GM10266 (cell line): ENCODE data around the gene GOLGA2.

ENCODE experiments used
- DNase-seq: peaks from one replicate; pipeline ENCODE4 v3.0.0; 2012; ENCODE audit errors: extremely low spot score
- CTCF ChIP-seq: IDR thresholded peaks from 2 replicates; pipeline ENCODE4 v1.5.1; 2012; ENCODE audit warnings: mild to moderate bottlenecking, low read depth; ENCODE audit not compliant: control insufficient read depth, insufficient read depth; ENCODE audit errors: missing control alignments

The GOLGA2 gene

GRCh38 chr9:128321343-128321742 is 45.5 kb upstream of the GOLGA2 start:
- TF ChIP-seq CTCF = no peak
- DNase-seq = no peak

- no peak for DNase-seq
- TF ChIP-seq CTCF = no peak
Observed at GRCh38 chr9:128317629-128318028, 41.8 kb upstream of the GOLGA2 start.

GRCh38 chr9:128316421-128316820 is 40.6 kb upstream of the GOLGA2 start:
- no peak for TF ChIP-seq CTCF
- DNase-seq = no peak

DNA sequence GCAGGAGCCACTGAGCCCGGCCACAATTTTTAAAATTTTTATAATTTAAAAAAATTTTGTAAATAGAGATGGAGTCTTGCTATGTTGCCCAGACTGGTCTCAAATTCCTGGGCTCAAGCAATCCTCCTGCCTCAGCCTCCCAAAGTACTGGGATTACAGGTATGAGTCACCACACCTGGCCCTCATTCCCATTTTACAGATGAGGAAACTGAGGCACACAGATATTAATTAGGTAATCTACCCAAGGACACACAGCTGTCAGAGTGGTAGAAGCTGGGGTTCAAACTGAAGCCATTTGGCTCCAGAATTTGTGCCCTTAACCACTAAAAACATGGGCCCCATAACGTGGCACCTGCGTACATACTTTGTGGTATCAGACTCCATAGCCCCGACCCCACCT is 38.9 kb upstream of the GOLGA2 start:
- DNase-seq = no peak
- TF ChIP-seq CTCF = no peak

DNA sequence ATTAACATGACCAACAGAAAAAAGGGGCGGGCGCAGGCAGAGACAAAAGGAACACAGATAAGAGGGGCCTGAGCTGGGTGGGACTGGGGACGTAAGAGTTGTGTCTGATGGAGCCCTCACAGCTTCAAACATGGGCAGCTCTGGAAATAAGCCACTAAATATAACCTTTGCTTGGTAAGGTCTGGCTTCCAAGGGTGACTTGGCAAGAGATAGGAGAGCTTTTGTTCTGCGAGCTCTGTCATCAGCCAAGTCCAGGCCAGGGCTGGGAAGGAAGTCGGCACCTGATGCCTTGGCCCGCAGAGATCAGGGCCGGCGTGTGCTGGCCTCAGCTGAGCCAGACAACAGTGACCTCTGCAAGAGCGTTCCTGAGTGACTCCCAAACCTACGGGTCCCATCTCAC is 34.7 kb upstream of the GOLGA2 start:
- DNase-seq = no peak
- TF ChIP-seq CTCF = no peak

DNA sequence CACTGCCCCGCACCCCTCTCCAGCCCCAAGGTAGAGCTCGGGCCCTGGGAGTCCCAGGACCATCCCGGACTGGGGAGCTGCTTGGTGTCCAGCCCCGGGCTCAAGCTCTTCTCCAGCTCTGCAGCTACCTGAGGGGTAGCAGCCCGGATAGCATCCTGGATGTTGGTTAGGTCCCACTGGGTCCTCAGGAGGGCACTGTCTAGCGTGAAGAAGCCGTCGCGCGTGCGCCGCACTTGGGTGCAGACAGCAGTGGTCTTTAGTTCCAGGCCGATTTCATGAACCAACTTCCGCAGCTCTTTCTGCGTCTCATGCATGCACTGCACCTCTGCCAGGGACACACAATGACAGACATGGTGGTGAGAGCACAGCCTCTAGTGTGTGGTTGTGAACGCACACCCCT is 33.7 kb upstream of the GOLGA2 start:
- TF ChIP-seq CTCF = no peak
- DNase-seq = no peak

DNA sequence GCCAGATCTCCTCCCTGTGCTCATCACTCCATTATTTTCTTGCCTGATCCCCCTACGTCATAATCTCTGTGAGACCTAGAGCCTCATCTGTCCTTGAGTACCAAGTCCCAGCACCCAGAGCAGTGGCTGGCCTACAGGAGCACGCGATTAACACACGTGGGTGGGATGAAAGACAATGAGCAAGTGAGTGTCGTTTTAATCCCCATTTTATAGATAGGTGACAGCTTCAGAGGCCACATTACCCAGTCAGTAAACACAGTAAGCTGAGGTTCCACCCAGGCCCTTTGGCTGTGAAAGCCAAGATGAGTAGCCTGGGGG is 29.1 kb upstream of the GOLGA2 start:
- TF ChIP-seq CTCF = no peak
- DNase-seq = no peak
